IMR-90 (cell line): Measurements from ENCODE around the gene HDGFL3.

ENCODE experiments used
- BHLHE40 ChIP-seq: fragments of 150-350 bp; IDR thresholded peaks from 2 replicates; pipeline ENCODE4 v1.6.1; 2016; ENCODE audit warnings: mild to moderate bottlenecking, low read depth, low read length
- CEBPB ChIP-seq: IDR thresholded peaks from 2 replicates; pipeline ENCODE4 v1.6.1; 2012; ENCODE audit warnings: low read depth, low read length, improper control_type of control experiment
- CTCF ChIP-seq: conservative IDR thresholded peaks from 2 replicates; pipeline ENCODE4 v1.5.1; 2012; ENCODE audit warnings: mild to moderate bottlenecking, low read depth, low read length, improper control_type of control experiment
- MAFK ChIP-seq: IDR thresholded peaks from 2 replicates; pipeline ENCODE4 v1.6.1; 2012; ENCODE audit warnings: low read depth, low read length, improper control_type of control experiment
- MXI1 ChIP-seq: IDR thresholded peaks from 2 replicates; pipeline ENCODE4 v1.6.1; 2012; ENCODE audit warnings: low read depth, mild to moderate bottlenecking, low read length, moderate library complexity, borderline replicate concordance
- POLR2A ChIP-seq: IDR thresholded peaks from 2 replicates; pipeline ENCODE4 v1.6.1; 2012; ENCODE audit warnings: mild to moderate bottlenecking, low read depth, low read length
- RAD21 ChIP-seq: IDR thresholded peaks from 2 replicates; pipeline ENCODE4 v1.6.1; 2012; ENCODE audit warnings: low read length, improper control_type of control experiment
- RCOR1 ChIP-seq: IDR thresholded peaks from 2 replicates; pipeline ENCODE4 v1.6.1; 2012; ENCODE audit warnings: mild to moderate bottlenecking, low read length, improper control_type of control experiment; ENCODE audit not compliant: insufficient replicate concordance
- SMC3 ChIP-seq: fragments of 150-350 bp; IDR thresholded peaks from 2 replicates; pipeline ENCODE4 v1.6.1; 2016; ENCODE audit warnings: low read depth, mild to moderate bottlenecking, antibody characterized with exemption, low read length, moderate library complexity
- USF2 ChIP-seq: fragments of 150-350 bp; IDR thresholded peaks from 2 replicates; pipeline ENCODE4 v1.6.1; 2017; ENCODE audit warnings: mild to moderate bottlenecking, antibody characterized with exemption, low read length, low read depth

- TF ChIP-seq RCOR1 (no peak), CTCF (no peak), POLR2A (no peak), CEBPB (no peak), USF2 (no peak), MXI1 (no peak), SMC3 (no peak), MAFK (no peak), BHLHE40 (no peak), RAD21 (no peak)
These were observed 40.8 kb downstream of the HDGFL3 start for GRCh38 chr15:83166830-83167229.
